HG02943 (cell line): ENCODE data around the gene GAS2L3.
A peak's percentile ranks its signal among the peaks of the same experiment; 100 is the strongest.
"Not testable (repeated sequence)": the region's sequence is repeated elsewhere in the genome, so short reads cannot be mapped to it uniquely, and the experiment has no call there.

Experiments
- ATAC-seq: cut with Tn5 transposase; IDR thresholded peaks from one replicate; pipeline ENCODE4 v1.9.1; 2021; ENCODE audit warnings: mild to moderate bottlenecking, low read depth, moderate library complexity; ENCODE audit not compliant: unreplicated experiment

The GAS2L3 gene

DNA sequence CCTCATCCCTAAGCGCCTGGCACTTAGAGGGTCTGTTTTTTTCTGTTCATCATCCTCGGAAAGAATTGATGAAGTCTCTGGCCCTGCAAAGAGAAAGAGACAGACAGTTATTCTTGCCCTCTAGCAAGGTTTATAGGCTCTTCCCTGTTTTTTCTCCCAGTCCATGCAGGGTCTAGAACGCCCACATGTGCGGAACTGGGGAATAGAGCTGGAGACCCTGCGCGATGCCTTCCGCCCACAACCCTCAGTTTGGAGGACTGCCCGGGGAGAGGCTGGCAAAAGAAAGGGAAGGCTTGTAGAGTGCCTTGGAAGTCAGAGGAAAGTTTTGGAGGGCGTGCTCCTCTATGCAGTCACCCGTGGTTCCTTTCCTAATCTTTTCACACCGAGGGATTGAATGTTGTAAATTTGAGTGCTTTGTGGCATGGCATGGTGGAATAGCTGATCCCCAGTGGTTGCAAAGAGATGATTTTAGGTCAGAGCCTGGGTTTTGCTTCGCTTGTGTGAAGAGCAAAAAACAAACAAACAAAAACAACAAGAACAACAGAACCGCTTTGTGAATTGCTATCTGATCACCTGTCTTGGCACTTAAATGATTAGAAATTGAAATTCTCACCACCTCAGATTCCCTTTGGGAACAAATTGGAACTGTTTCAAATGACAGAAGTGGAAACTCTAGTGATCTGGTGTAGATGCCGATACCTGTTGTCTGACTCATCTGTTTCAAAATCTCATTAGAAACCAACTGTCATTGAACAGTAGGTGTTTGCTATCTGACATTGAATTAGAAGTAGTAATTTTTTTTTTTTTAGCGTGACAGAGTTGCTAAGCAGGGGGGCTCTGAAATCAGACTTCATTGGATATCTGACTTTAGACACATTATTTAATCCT is 947 bp downstream of the GAS2L3 start:
- peak; percentile 12 for ATAC-seq

GRCh38 chr12:100576331-100577036 is 3.0 kb downstream of the GAS2L3 start:
- no peak for ATAC-seq

DNA sequence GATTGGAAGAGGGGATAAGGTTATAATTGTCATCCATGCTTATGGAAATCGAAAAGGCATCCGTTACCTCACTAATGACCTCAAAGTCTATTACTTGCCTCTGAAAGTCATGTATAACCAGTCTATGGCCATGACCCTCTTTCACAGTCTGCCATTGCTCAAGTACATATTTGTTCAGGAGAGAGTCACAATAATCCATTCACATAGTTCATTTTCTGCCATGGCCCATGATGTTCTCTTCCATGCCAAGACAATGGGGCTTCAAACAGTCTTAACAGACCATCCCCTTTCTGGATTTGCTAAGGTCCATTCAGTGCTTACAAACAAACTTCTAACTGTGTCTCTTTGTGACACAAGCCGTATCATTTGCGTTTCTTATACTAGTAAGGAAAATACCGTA is 5.4 kb downstream of the GAS2L3 start:
- ATAC-seq = no peak

DNA sequence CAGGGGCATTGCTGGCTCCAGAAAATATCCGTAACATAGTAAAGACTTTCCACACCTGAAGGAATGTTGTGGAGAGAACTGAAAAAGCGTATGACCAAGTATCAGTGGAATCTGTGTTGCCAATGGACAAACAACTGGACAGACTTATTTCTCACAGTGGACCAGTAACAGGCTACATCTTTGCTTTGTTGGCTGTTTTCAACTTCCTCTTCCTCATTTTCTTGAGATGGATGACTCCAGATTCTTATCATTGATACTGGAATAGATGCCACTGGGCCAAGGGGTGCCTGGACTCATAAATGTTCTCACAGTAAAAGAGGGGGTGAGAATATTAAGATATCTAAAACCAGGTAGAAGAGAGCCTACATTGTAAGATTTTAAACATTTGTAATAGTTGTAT is 6.4 kb downstream of the GAS2L3 start:
- no peak for ATAC-seq

DNA sequence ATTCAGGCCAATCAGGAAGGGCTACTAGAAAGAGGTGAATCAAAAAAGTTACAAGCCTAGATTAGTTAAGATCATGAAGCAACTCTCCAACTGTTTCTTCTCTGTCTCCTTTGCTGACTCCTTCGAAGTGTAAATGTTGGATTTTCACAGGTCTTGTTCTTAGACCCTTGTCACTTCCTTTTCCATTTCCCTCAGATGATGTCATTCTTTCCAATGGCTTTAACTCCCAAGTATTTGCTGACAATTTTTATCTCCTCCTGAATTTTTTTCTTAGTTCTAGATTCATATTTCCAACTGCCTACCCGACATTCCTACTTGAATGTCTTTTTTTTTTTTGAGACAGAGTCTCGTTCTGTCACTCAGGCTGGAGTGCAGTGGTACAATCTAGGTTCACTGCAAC is 10.8 kb downstream of the GAS2L3 start:
- ATAC-seq = no peak

GRCh38 chr12:100591979-100592378 is 18.5 kb downstream of the GAS2L3 start:
- no peak for ATAC-seq

DNA sequence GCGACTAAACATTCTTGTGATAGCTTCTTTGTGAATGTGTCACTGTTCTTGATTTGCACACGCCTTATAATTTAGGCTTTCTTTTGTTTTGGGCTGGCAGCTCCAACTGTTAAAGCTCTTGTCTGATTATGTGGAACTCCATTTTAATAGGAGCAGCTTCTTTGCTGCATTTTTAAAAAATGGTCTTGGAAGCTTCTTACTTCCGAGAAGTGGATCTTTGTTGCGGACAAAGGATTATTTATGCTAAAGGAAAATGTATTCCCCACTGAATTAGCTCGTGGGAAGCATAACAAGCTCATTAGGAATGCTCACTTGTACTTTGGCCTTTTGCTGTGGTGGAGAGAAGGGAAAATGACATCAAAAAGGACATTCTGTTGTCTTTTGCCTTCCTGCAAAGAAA is 20.0 kb downstream of the GAS2L3 start:
- no peak for ATAC-seq

DNA sequence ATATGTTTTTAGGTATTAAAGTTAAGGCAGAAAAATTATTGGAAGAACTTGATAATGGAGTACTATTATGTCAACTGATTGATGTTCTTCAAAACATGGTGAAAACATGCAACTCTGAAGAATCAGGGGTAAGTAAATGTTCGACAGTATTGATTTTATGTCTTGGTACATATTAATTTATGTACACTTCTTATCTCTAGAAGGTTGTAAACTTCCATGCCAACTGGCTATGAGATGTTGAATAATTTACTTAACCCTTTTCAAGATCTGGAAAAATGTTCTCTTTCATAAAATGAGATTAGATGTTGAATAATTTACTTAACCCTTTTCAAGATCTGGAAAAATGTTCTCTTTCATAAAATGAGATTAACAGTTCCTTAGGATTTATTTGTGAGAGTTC is 28.1 kb downstream of the GAS2L3 start:
- ATAC-seq = no peak

DNA sequence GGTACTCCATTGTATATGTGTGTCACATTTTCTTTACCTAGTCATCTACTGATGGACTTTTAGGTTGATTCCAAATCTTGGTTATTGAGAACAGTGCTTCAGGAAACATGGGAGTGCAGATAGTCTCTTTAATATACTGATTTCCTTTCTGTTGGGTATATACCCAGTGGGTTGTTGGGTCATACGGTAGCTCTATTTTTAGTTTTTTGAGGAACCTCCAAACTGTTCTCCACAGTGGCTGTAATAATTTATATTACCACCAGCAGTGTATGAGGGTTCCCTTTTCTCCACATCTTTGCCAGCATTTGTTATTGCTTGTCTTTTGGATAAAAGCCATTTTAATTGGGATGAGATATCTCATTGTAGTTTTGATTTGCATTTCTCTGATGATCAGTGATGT is 29.5 kb downstream of the GAS2L3 start:
- not testable (repeated sequence) for ATAC-seq

GRCh38 chr12:100608776-100609175 is 35.3 kb downstream of the GAS2L3 start:
- no peak for ATAC-seq

DNA sequence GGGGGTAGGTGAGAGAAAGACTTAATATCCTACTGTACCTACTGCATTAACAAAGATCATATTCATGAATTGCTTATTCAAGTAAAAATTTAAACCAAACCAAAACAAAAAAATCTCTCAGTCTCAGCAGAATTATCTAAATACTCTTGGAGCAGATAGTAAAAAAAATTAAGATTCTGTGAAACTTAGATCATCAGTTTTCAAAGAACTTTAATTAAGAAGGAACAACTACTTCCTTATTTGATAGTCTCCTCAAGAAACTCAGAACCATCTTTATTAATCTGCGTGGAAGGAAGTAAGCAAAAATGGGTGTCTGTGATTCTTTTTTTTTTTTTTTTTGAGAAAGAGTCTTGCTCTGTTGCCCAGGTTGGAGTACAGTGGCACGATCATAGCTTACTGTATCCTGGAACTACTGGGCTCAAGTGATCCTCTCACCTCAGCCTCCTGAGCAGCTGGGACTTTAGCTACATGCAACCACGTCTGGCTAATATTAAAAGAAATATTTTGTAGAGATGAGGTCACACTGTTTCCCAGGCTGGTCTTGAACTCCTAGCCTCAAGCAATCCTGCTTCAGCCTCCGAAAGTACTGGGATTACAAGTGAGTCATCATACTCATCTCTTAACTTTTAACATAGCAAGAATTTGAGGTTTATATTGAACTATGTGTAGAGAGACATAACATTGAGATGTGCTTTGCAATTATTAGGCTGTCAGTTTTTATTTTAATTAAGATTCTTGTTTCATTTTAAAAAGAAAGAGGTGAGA is 37.4 kb downstream of the GAS2L3 start:
- no peak for ATAC-seq

GRCh38 chr12:100612606-100613005 is 39.1 kb downstream of the GAS2L3 start:
- ATAC-seq = no peak

- ATAC-seq = no peak
These were observed 51.1 kb downstream of the GAS2L3 start for GRCh38 chr12:100624571-100624970.

DNA sequence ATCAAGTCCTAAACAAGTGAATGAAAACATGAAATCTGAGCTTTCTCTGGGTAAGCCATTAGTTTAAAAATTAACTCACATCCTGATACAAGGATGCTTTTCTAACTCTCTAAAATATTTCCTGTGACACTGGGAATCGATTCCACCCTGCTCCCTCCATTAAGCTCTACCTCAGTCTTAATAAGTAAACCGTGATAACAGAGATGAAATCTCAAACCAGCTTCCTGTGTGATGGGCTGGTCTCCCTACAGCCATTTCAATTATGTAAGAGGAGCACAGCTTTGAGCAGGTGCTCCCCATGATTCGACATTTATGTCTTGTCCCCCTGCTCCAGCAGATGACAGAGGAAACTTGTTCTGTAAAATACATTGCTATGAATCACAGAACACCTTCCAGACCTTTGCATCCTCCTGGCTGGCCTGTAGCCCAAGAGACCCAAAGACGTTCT is 59.0 kb downstream of the GAS2L3 start:
- ATAC-seq = no peak

DNA sequence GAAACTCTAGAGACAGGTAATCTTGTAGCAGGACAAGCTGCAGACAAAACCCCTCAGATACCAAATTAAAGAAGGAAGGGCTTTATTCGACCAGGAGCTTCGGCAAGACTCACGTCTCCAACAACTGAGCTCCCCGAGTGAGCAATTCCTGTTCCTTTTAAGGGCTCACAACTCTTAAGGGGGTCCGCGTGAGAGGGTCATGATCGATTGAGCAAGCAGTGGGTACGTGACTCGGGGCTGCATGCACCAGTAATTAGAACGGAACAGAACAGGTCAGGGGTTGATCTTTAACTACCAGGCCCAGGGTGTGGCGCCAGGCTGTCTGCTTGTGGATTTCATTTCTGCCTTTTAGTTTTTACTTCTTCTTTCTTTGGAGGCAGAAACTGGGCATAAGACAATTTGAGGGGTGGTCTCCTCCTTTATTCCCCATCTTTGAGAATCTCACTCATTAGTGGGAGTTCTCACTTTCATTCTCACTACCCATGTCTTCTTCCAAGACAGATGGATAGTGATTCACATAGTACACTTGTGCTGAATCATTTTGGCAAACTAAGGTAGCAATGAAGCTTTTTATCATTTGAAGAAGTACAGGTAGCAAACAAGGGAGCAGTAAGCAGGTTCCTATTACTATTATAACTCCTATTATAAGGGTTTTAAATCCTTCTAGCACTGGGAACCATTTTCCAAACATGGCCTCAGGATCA is 59.8 kb downstream of the GAS2L3 start:
- ATAC-seq = not testable (repeated sequence)

- ATAC-seq = no peak
These were observed 69.8 kb downstream of the GAS2L3 start for GRCh38 chr12:100643246-100643645.

DNA sequence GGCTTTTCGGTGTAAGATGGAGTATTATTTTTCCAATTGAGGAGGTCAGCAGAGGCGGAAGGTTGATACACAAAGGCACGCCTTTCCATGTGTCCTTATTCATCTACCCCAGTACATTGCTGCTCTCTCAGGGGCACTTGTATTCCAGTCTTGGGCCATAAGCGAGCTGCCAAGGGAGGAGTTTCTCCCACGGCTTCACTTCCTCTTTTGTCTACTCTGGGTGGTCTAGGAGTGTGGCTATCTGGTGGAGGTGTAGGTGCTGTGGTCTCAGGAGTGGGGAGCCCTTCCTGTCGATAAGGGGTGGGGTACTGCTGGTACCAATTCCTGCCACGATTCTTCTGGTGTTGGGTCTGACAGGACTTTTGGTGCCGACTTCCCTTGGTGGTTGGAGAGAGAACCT is 73.4 kb downstream of the GAS2L3 start:
- ATAC-seq = no peak

- ATAC-seq = no peak
These were observed 77.6 kb downstream of the GAS2L3 start for GRCh38 chr12:100651108-100651507.

- ATAC-seq = no peak
These were observed 78.2 kb downstream of the GAS2L3 start for GRCh38 chr12:100651694-100652093.

GRCh38 chr12:100652488-100652887 is 79.0 kb downstream of the GAS2L3 start:
- no peak for ATAC-seq
